GM20000 (cell line): ENCODE measurements around the gene TIAM1.

Source experiments
- DNase-seq: peaks from one replicate; pipeline ENCODE4 v3.0.0; 2012; ENCODE audit warnings: low spot score
- TF ChIP-seq, protein P1 (sequence below): IDR thresholded peaks from 2 replicates; pipeline ENCODE4 v1.5.1; 2012; ENCODE audit warnings: mild to moderate bottlenecking, control low read depth; ENCODE audit errors: extremely low read depth, missing control alignments

The TIAM1 gene

GRCh38 chr21:31225713-31226112 lies 118.3 kb downstream of the TIAM1 start:
- TF ChIP-seq, protein P1, sequence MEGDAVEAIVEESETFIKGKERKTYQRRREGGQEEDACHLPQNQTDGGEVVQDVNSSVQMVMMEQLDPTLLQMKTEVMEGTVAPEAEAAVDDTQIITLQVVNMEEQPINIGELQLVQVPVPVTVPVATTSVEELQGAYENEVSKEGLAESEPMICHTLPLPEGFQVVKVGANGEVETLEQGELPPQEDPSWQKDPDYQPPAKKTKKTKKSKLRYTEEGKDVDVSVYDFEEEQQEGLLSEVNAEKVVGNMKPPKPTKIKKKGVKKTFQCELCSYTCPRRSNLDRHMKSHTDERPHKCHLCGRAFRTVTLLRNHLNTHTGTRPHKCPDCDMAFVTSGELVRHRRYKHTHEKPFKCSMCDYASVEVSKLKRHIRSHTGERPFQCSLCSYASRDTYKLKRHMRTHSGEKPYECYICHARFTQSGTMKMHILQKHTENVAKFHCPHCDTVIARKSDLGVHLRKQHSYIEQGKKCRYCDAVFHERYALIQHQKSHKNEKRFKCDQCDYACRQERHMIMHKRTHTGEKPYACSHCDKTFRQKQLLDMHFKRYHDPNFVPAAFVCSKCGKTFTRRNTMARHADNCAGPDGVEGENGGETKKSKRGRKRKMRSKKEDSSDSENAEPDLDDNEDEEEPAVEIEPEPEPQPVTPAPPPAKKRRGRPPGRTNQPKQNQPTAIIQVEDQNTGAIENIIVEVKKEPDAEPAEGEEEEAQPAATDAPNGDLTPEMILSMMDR: no peak
- no peak for DNase-seq

DNA sequence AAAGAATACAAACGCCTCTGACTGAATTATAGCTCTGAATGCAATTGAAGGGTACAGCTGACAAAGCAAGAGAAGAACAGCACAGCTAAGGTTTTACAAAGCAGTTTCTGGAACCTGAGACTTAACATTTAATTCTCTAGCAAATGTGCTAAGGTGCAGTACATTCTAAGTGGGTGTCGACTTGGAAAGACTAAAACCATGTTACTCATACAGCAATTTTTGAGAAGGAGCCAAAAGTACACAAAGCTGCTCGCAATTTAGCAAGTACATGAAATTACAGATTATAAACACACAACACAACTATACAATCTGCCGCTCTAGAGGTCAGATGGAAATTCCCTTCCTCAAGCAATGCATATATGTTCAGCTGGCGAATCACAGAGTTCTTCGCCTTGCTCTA lies 121.9 kb downstream of the TIAM1 start:
- no peak for DNase-seq
- TF ChIP-seq, protein P1: no peak

- no peak for DNase-seq
- TF ChIP-seq, protein P1: no peak
Observed at GRCh38 chr21:31221043-31221442, 123.0 kb downstream of the TIAM1 start.

DNA sequence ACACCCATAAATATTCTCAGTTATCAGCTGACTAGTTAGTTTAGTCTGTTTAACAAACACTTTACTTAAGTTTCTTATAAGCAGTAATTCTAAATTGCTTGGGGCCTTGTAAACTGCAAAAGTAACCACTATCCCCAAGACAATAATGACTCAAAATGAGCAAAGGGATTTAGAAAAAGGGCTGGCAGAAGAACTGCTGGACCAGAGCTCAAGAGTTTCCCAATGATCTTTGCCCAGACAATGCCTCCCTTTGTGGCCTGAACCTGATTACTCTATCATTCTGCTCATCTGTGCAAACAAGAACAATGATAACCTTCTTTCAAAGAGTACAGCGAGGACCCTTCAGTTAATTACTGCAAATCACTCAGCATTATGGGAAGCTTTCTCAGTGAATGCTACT lies 123.5 kb downstream of the TIAM1 start:
- no peak for DNase-seq
- TF ChIP-seq, protein P1: no peak

DNA sequence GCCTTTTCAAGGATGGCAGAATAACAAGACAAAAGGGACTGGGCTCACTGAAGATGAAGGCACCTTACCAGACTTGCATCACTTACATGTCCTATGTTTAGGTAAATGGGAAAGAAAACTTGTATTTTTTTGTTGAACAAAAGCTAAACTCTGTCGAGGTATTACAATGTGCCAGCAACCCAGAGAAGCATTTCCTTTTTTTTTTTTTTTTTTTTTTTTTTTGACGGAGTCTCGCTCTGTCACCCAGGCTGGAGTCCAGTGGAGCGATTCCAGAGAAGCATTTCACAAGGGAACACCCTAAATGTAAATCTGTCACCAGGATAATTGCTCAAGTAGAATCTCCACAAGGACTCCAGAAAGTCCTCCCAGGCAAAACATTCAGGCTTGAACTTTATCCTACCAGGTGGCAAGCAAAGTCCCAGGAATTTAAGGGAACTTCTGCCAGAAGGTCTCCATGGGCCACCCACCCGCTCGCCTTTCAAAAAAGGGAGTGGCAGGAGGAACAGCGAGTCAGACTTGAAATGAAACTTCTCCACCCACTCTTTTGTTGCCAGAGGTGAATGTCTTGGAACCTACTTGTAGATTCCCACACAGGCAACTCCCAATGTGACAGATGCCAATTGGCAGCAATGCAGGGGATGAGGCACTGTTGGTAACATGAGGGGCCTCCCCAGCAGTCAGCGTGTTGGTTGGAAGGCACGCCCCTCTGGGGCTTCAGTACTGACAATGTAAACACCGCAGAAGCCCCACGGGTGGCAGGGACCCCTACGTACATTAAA lies 125.0 kb downstream of the TIAM1 start:
- TF ChIP-seq, protein P1: no peak
- no peak for DNase-seq

DNA sequence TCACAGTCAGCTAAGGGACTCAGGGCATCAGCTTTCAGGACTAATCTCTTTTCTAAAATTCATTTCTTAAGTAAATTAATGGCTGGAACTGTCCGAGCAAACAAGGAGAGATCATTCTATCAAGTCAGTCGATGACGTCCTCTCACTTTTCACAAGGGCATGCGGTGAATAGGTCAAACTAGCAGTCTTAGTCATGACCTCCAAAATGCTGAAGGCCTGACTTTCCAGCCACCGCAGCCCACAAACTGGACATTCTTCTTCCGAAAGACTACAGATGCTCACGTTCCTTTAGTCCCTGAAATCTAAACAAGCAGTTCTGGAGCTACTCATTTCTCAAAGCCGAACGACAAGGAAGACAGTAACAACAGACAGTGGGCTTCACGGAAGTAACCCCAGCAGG lies 127.9 kb downstream of the TIAM1 start:
- no peak for DNase-seq
- TF ChIP-seq, protein P1: no peak

- TF ChIP-seq, protein P1: no peak
- DNase-seq: no peak
Observed at GRCh38 chr21:31213787-31214186, 130.3 kb downstream of the TIAM1 start.
